Measurements from ENCODE around the gene TNPO1. TPM values are rescaled to one million over a fixed set of nuclear protein-coding genes. Genes with fewer than 3 reads are reported as not detected.

TNPO1 gene
- total and polyA plus RNA-seq, 10 of the 15 experiments (the other 5 are each of a cell fraction or from before 2014, with no cell fraction given) = 18.1 to 123 (median 79.2) TPM

GRCh38 chr5:72906806-72907205 lies 90.3 kb downstream of the TNPO1 start:
- Histone ChIP-seq H4K20me1 (ENCODE audit: control insufficient read depth, insufficient read depth) (no peaks in the 10 kb centered on the region), H3K9me3 (replicated peaks; ENCODE audit: control insufficient read depth, insufficient read depth, low read length) (no peaks in the 10 kb centered on the region), H3K36me3 (ENCODE audit: control insufficient read depth in 2 of 2, insufficient read depth in 2 of 2, low read length in 1 of 2) (peaks cover 0 to 32% of the 10 kb centered on the region in 2 experiments), H3K27me3 (replicated peaks in 1 of 2; ENCODE audit: control insufficient read depth in 2 of 2, insufficient read depth in 2 of 2, low read length in 1 of 2) (no peaks in the 10 kb centered on the region), H3K79me2 (ENCODE audit: control insufficient read depth, insufficient read depth, low read length) (no peaks in the 10 kb centered on the region), H3K4me2 (ENCODE audit: control insufficient read depth, insufficient read depth) (no peak overlapping the region), H2AFZ (ENCODE audit: control insufficient read depth, low read depth, low read length) (no peak overlapping the region), H3K9ac (ENCODE audit: control insufficient read depth, insufficient read depth, low read length) (no peak overlapping the region), H3K27ac (ENCODE audit: control insufficient read depth, insufficient read depth) (no peak overlapping the region), H3K4me3 (no peak overlapping the region), H3K4me1 (ENCODE audit: control insufficient read depth, insufficient read depth, low read length) (no peaks in the 10 kb centered on the region)
- FAIRE-seq (no peak), DNase-seq (ENCODE audit: low read depth, low spot score) (no peak), ATAC-seq (no peak)
- TF ChIP-seq ATF2 (IDR thresholded peaks at IDR 0.05; ENCODE audit: low read length) (no peak), ZNF274 (IDR thresholded peaks at IDR 0.05; ENCODE audit: insufficient read depth, insufficient read length) (no peak), MYC (IDR thresholded peaks at IDR 0.05; ENCODE audit: insufficient read depth, insufficient read length, insufficient replicate concordance, low read length, severe bottlenecking) (no peak), BCL11A (IDR thresholded peaks at IDR 0.05; ENCODE audit: low read depth, low read length) (no peak), BCL3 (IDR thresholded peaks at IDR 0.05; ENCODE audit: borderline replicate concordance, insufficient read depth, low read depth, low read length, poor library complexity, severe bottlenecking) (no peak), NFXL1 (IDR thresholded peaks at IDR 0.05; ENCODE audit: borderline replicate concordance) (no peak), PAX8 (IDR thresholded peaks at IDR 0.05) (no peak), HDAC6 (IDR thresholded peaks at IDR 0.05; ENCODE audit: unreplicated experiment) (no peak), ZSCAN29 (IDR thresholded peaks at IDR 0.05) (no peak), CTCF (IDR thresholded peaks at IDR 0.05 in 2 of 3, conservative IDR thresholded peaks at IDR 0.05 in 1 of 3; ENCODE audit: control insufficient read depth in 2 of 3, extremely low read depth in 1 of 3, insufficient read depth in 1 of 3, low read depth in 3 of 3, low read length in 3 of 3) (no peak)
- intact Hi-C loops (cut with micrococcal nuclease; ENCODE audit: unreplicated experiment) = no loop called here
- ChIA-PET RAD21 (ENCODE audit: unreplicated experiment) (no interaction called here), POLR2A (no interaction called here), SMC1A (ENCODE audit: uncharacterized antibody, unreplicated experiment) (interaction anchor here (0.6 kb wide), 1 partner anchor 202 kb away, joined by 3 read pairs; no protein-coding TSS in a partner anchor), CTCF (no interaction called here)
- no TSS peak for BruUV-seq (replicated peaks)
- in situ Hi-C loops (cut with MboI) = no loop called here

All from GM12878 (cell line).